Omental fat pad (tissue), 4 donors: ENCODE measurements around the gene CIAO2B. TPM values are rescaled to one million over a fixed set of nuclear protein-coding genes. Genes with fewer than 3 reads are reported as not detected.

Experiments
- ATAC-seq: fragments of 150-250 bp; one replicate; pipeline ENCODE4 v1.9.1; 2016; ENCODE audit warnings: mild to moderate bottlenecking, moderate library complexity; ENCODE audit not compliant: low FRiP score
- DNase-seq: peaks from one replicate; pipeline ENCODE4 v3.0.0-alpha.2; 2019; ENCODE audit warnings: low spot score
- total RNA-seq, 4 donors: library from RNA; depleted of rRNA; stranded (reverse); fragments of >200 nt; gene quantifications; one replicate each; pipeline ENCODE4 v1.1.0, GENCODE V29; 2016
- TF ChIP-seq, protein P1 (sequence below), 3 donors: fragments of 450-650 bp; IDR thresholded peaks; one replicate each; pipeline ENCODE4 v1.5.1; 2016 to 2017; ENCODE audit warnings: antibody characterized with exemption in 3 of 3, mild to moderate bottlenecking in 3 of 3, moderate library complexity in 2 of 3

The CIAO2B gene
- total RNA-seq, 4 donors from 2014 or later: 50.4 to 86.8 (median 70.4) TPM

- TF ChIP-seq, protein P1, sequence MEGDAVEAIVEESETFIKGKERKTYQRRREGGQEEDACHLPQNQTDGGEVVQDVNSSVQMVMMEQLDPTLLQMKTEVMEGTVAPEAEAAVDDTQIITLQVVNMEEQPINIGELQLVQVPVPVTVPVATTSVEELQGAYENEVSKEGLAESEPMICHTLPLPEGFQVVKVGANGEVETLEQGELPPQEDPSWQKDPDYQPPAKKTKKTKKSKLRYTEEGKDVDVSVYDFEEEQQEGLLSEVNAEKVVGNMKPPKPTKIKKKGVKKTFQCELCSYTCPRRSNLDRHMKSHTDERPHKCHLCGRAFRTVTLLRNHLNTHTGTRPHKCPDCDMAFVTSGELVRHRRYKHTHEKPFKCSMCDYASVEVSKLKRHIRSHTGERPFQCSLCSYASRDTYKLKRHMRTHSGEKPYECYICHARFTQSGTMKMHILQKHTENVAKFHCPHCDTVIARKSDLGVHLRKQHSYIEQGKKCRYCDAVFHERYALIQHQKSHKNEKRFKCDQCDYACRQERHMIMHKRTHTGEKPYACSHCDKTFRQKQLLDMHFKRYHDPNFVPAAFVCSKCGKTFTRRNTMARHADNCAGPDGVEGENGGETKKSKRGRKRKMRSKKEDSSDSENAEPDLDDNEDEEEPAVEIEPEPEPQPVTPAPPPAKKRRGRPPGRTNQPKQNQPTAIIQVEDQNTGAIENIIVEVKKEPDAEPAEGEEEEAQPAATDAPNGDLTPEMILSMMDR (IDR thresholded peaks at IDR 0.05): no peak
- ATAC-seq: no peak
- no peak for DNase-seq
Measured at GRCh38 chr16:66953462-66954096, 19.4 kb upstream of the CIAO2B start.

GRCh38 chr16:66952430-66953110 lies 18.4 kb upstream of the CIAO2B start:
- TF ChIP-seq, protein P1 (IDR thresholded peaks at IDR 0.05): no peak

GRCh38 chr16:66950971-66951790 lies 17.0 kb upstream of the CIAO2B start:
- DNase-seq (no peak), ATAC-seq (no peak)
- TF ChIP-seq, protein P1 (IDR thresholded peaks at IDR 0.05): no peak

More at GRCh38 chr16:66952430-66953110, 18.4 kb upstream of the CIAO2B start:
- no peak for DNase-seq
- ATAC-seq: no peak

- TF ChIP-seq, protein P1 (IDR thresholded peaks at IDR 0.05): no peak
- DNase-seq: no peak
- ATAC-seq: no peak
Measured at GRCh38 chr16:66950437-66950836, 16.2 kb upstream of the CIAO2B start.

DNA sequence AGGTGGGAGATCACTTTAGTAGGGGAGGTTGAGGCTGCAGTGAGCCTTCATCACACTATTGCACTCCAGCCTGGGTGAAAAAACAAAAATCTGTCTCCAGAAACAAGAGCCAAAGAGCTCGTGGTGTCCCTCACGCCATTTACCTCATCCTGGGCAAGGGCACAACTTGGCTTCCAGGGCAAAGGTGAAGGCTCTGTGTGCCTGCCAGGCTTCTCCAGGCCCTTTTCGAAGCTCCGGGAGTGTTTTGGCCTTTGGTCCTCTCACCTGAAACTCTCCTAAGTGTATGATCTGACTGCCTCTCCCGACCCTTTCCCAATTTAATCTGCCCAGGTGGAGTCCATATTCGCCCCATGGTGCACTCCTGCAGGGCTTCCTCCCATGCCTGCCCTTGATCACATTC lies 15.3 kb upstream of the CIAO2B start:
- no peak for DNase-seq
- TF ChIP-seq, protein P1 (IDR thresholded peaks at IDR 0.05): no peak
- ATAC-seq: no peak

- no peak for DNase-seq
- ATAC-seq: peak; percentile 1
- TF ChIP-seq, protein P1 (IDR thresholded peaks at IDR 0.05): no peak
Measured at GRCh38 chr16:66948837-66949225, 14.6 kb upstream of the CIAO2B start.
